Immature natural killer cell (primary cell): Measurements from ENCODE around the gene FANCM. TPM values are rescaled to one million over a fixed set of nuclear protein-coding genes. Genes with fewer than 3 reads are reported as not detected.

Source experiments
- DNase-seq, 3 donors: peaks; one replicate each; pipeline ENCODE4 v3.0.0; 2022; ENCODE audit warnings: mixed read lengths in 1 of 3
- H3K27ac Mint-ChIP-seq, 6 donors: one replicate each; pipeline ENCODE4 v1.8.0; 2020; ENCODE audit warnings: mixed read lengths in 6 of 6, mild to moderate bottlenecking in 5 of 6, inconsistent platforms in 4 of 6, moderate library complexity in 3 of 6
- H3K27me3 Mint-ChIP-seq, 3 donors: one replicate each; pipeline ENCODE4 v1.8.0; 2020 to 2021; ENCODE audit warnings: low read depth in 3 of 3, mild to moderate bottlenecking in 3 of 3, mixed read lengths in 3 of 3, moderate library complexity in 3 of 3, inconsistent platforms in 1 of 3
- H3K36me3 Mint-ChIP-seq, 3 donors: one replicate each; pipeline ENCODE4 v1.8.0; 2020; ENCODE audit warnings: mixed read lengths in 3 of 3, inconsistent platforms in 2 of 3, mild to moderate bottlenecking in 2 of 3
- H3K4me1 Mint-ChIP-seq, 2 donors: one replicate each; pipeline ENCODE4 v1.8.0; 2020; ENCODE audit warnings: inconsistent platforms in 2 of 2, mild to moderate bottlenecking in 2 of 2, mixed read lengths in 2 of 2, moderate library complexity in 1 of 2
- H3K4me3 Mint-ChIP-seq, 5 donors: one replicate each; pipeline ENCODE4 v1.8.0; 2020; ENCODE audit warnings: mild to moderate bottlenecking in 5 of 5, mixed read lengths in 5 of 5, inconsistent platforms in 3 of 5, moderate library complexity in 3 of 5
- H3K9me3 Mint-ChIP-seq, 6 donors: one replicate each; pipeline ENCODE4 v1.8.0; 2020; ENCODE audit warnings: mild to moderate bottlenecking in 6 of 6, mixed read lengths in 6 of 6, inconsistent platforms in 4 of 6, moderate library complexity in 3 of 6
- polyA plus RNA-seq, 3 donors: library from polyadenylated mRNA; unstranded; fragments of 300-500 nt; fragmentation: Illumina TruSeq; gene quantifications; one replicate each; pipeline ENCODE4 v1.2.3, GENCODE V29; 2021

FANCM gene, protein sequence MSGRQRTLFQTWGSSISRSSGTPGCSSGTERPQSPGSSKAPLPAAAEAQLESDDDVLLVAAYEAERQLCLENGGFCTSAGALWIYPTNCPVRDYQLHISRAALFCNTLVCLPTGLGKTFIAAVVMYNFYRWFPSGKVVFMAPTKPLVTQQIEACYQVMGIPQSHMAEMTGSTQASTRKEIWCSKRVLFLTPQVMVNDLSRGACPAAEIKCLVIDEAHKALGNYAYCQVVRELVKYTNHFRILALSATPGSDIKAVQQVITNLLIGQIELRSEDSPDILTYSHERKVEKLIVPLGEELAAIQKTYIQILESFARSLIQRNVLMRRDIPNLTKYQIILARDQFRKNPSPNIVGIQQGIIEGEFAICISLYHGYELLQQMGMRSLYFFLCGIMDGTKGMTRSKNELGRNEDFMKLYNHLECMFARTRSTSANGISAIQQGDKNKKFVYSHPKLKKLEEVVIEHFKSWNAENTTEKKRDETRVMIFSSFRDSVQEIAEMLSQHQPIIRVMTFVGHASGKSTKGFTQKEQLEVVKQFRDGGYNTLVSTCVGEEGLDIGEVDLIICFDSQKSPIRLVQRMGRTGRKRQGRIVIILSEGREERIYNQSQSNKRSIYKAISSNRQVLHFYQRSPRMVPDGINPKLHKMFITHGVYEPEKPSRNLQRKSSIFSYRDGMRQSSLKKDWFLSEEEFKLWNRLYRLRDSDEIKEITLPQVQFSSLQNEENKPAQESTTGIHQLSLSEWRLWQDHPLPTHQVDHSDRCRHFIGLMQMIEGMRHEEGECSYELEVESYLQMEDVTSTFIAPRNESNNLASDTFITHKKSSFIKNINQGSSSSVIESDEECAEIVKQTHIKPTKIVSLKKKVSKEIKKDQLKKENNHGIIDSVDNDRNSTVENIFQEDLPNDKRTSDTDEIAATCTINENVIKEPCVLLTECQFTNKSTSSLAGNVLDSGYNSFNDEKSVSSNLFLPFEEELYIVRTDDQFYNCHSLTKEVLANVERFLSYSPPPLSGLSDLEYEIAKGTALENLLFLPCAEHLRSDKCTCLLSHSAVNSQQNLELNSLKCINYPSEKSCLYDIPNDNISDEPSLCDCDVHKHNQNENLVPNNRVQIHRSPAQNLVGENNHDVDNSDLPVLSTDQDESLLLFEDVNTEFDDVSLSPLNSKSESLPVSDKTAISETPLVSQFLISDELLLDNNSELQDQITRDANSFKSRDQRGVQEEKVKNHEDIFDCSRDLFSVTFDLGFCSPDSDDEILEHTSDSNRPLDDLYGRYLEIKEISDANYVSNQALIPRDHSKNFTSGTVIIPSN (N-terminal part only)
- polyA plus RNA-seq: 1 to 10 TPM; 1.9 to 6.9 (median 3.2) TPM

DNA sequence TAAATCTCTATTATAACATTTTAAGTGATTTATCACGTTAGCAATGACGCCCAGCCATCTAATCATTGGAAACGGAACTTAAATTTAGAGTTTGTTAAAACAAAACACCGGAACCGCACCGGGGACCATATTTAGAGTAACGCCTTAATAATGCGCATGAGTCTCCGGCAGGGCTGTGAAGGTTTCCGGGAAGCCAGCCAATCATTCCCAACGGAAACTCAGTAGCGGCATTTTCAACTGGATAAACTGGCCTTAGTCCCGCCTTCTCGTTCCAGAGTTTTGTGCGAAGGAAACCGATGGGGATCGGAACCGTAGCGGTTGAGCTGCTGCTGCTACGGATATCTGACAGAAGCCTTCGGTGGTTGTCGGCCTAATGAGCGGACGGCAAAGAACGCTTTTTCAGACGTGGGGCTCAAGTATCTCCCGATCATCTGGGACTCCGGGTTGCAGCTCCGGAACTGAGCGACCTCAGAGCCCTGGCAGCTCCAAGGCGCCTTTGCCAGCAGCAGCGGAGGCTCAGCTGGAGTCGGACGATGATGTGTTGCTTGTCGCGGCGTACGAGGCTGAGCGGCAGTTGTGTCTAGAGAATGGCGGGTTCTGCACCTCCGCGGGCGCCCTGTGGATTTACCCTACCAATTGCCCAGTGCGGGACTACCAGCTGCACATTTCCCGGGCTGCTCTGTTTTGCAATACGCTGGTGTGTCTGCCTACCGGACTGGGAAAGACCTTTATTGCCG is at the start of gene FANCM:
TSS of gene FANCM (plus strand) at position 272 of the 737 bp plus-strand sequence. CDS start at position 374, 102 bp downstream.
- Mint-ChIP-seq H3K4me1 (peaks cover 43 to 55% of the 10 kb centered on the region in 2 donors), H3K4me3 (peak within 1 kb of the TSS; percentile 95 to 99 (median 96)), H3K9me3 (no peaks in the 10 kb centered on the region), H3K36me3 (peaks cover 0 to 6% (median 0%) of the 10 kb centered on the region in 3 donors), H3K27me3 (peaks cover 6 to 10% (median 6%) of the 10 kb centered on the region in 3 donors), H3K27ac (peak within 1 kb of the TSS; percentile 95 to 98 (median 96))
- DNase-seq: peak; percentile 88 to 91 (median 90)

DNA sequence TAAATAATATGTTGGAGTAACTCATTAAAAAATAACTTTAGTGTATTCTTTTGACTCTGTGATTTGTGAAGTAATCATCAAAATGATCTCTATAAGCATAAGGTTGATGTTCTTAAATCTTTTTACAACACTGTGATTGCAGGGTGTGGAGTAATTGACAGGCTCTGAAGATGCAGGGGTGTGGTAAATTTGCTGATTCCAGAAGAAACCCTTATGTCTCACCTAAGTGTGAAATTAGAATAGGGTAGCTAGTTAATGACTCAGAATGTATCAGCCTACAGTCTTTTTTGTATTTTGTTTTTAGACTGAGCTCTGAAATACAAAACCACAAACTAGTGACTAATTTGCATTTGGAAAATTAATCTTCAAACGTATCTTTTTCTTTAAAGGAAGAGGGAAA is 45.9 kb upstream of the FANCM start:
- Mint-ChIP-seq H3K27me3 (no peaks in the 10 kb centered on the region), H3K9me3 (no peaks in the 10 kb centered on the region), H3K27ac (peak overlapping the region in 2 of 6 donors; percentile 39 to 53), H3K4me1 (peaks cover 48 to 80% of the 10 kb centered on the region in 2 donors), H3K4me3 (no peak overlapping the region), H3K36me3 (peaks cover 0 to 4% (median under 1%) of the 10 kb centered on the region in 3 donors)
- no peak for DNase-seq

DNA sequence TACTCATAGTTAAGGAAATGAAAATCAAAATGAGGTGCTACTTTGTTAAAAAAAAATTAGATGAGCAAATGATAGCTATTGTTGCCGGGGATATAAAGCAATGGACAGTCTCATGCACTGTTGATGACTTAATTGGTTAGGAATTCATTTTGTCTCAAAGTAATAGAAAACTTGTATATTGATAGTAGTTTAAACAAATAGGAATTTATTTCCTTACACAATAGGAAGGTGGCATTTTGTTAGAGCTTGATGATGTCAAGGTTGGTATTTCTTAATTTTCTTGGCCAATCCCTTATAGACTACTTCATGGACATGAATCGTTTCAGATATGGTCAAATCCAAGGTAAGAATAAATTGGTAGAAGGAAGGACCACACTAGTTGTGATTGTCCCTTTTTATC is 44.0 kb upstream of the FANCM start:
- Mint-ChIP-seq H3K36me3 (peaks cover 5 to 17% (median 9%) of the 10 kb centered on the region in 3 donors), H3K27me3 (peaks cover 0 to 4% (median 0%) of the 10 kb centered on the region in 3 donors), H3K4me1 (peaks cover 33 to 64% of the 10 kb centered on the region in 2 donors), H3K27ac (peak overlapping the region in 1 of 6 donors; percentile 45), H3K9me3 (no peaks in the 10 kb centered on the region), H3K4me3 (no peak overlapping the region)
- DNase-seq: no peak

DNA sequence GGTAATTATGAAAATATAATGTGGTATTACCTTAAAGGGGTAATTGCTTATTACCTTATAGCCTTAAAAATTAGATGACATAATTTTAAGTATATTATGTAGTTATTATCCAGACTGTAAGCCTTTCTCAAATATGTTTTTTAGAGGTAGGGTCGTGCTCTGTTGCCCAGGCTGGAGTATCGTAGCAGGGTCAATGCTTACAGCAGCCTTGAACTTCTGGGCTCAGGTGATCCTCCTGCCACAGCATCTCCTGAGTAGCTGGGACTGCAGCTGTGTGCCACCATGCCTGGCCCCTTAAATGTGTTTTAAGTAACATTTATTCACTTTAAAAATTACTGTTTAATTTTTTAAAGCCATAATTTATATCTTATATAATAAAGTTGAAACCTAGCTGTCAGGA is 41.5 kb upstream of the FANCM start:
- peaks cover 0 to 4% (median 0%) of the 10 kb centered on the region in 3 donors for H3K27me3 Mint-ChIP-seq
- H3K4me3 Mint-ChIP-seq: no peak overlapping the region
- peaks cover 24 to 40% of the 10 kb centered on the region in 2 donors for H3K4me1 Mint-ChIP-seq
- no peak overlapping the region for H3K27ac Mint-ChIP-seq
- no peak for DNase-seq
- H3K36me3 Mint-ChIP-seq: peaks cover 19 to 36% (median 20%) of the 10 kb centered on the region in 3 donors
- no peaks in the 10 kb centered on the region for H3K9me3 Mint-ChIP-seq

DNA sequence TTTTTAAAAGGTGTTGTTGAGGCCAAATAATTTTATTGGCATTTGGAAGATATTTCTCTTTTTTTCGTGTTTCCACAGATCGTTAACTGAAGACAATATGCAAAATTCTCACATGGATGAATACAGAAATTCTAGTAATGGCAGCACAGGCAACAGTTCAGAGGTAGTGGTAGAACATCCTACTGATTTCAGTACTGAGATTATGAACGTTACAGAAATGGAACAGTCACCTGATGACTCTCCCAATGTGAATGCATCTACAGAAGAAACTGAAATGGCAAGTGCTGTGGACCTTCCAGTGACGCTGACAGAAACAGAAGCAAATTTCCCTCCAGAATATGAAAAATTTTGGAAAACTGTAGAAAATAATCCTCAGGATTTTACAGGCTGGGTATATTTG is 40.6 kb upstream of the FANCM start:
- DNase-seq: no peak
- Mint-ChIP-seq H3K27ac (no peak overlapping the region), H3K27me3 (peaks cover 0 to 4% (median 0%) of the 10 kb centered on the region in 3 donors), H3K9me3 (no peaks in the 10 kb centered on the region), H3K4me3 (no peak overlapping the region), H3K4me1 (peaks cover 15 to 31% of the 10 kb centered on the region in 2 donors), H3K36me3 (peaks cover 19 to 40% (median 20%) of the 10 kb centered on the region in 3 donors)

DNA sequence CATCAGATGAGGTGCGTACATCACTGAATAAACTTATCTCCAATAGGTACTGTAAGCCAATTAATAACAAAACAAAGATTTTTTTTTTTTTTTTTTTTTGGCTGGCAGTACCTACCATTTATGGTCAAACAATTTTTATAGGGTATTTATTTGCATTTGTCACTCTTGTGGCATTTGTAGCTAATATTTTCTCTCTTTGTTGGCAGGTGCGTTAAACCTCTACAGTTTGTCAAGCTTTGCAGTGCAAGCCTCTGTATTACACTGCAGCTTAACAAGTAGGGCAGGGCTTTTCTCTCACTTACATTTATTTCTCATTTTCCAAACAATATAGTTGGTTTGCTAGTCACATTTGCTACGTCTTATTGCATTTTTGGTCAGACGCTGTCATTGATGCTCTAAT is 39.5 kb upstream of the FANCM start:
- DNase-seq: no peak

DNA sequence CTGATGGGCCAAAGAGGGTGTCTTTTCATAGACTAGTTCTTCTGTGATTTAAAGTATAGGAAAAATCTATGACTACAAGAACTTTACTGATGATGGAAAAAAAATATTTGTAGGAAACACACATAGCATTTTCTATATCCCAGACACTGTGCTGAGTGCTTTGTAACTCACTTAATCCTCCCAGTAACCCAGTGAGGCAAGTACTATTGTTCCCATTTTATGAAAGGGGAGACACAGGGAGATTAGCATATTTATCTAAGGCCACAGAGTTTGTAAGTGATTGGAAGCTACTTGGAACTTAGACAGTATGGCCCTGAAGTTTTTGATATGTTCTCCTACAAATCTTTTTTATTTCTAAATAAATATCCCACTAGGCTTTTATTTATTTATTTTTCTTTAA is 31.9 kb upstream of the FANCM start:
- Mint-ChIP-seq H3K4me1 (no peaks in the 10 kb centered on the region), H3K27ac (no peak overlapping the region), H3K27me3 (no peaks in the 10 kb centered on the region), H3K9me3 (no peaks in the 10 kb centered on the region), H3K36me3 (peaks cover 24 to 27% (median 27%) of the 10 kb centered on the region in 3 donors), H3K4me3 (no peak overlapping the region)
- DNase-seq: no peak

More for the DNA sequence above, 39.5 kb upstream of the FANCM start:
- Mint-ChIP-seq H3K36me3 (peaks cover 27 to 44% (median 28%) of the 10 kb centered on the region in 3 donors), H3K4me1 (peaks cover 7 to 20% of the 10 kb centered on the region in 2 donors), H3K27ac (no peak overlapping the region), H3K9me3 (no peaks in the 10 kb centered on the region), H3K4me3 (no peak overlapping the region), H3K27me3 (peaks cover 0 to 4% (median 0%) of the 10 kb centered on the region in 3 donors)

DNA sequence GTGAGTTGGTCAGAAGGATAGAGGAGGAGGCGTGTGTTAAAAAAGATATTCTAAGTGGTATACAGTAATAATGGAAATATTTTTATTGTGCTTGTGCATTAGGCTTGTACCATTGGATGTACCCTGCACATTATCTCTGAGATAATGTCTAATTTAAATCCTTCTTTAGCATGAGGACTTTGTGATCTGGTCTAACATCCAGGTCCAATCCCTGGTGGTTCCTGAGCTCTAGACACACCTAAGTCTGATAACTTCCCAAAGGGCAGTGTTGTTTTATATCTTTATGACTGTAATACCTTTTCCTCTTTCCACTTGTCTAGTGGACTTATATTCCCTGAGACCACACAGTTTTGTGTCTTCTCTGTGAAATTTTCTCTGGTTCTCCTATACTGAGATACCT is 31.2 kb upstream of the FANCM start:
- Mint-ChIP-seq H3K9me3 (no peaks in the 10 kb centered on the region), H3K4me3 (no peak overlapping the region), H3K27me3 (no peaks in the 10 kb centered on the region), H3K27ac (peak overlapping the region in 2 of 6 donors; percentile 20 to 43), H3K4me1 (no peaks in the 10 kb centered on the region), H3K36me3 (peaks cover 23 to 27% (median 26%) of the 10 kb centered on the region in 3 donors)
- no peak for DNase-seq

DNA sequence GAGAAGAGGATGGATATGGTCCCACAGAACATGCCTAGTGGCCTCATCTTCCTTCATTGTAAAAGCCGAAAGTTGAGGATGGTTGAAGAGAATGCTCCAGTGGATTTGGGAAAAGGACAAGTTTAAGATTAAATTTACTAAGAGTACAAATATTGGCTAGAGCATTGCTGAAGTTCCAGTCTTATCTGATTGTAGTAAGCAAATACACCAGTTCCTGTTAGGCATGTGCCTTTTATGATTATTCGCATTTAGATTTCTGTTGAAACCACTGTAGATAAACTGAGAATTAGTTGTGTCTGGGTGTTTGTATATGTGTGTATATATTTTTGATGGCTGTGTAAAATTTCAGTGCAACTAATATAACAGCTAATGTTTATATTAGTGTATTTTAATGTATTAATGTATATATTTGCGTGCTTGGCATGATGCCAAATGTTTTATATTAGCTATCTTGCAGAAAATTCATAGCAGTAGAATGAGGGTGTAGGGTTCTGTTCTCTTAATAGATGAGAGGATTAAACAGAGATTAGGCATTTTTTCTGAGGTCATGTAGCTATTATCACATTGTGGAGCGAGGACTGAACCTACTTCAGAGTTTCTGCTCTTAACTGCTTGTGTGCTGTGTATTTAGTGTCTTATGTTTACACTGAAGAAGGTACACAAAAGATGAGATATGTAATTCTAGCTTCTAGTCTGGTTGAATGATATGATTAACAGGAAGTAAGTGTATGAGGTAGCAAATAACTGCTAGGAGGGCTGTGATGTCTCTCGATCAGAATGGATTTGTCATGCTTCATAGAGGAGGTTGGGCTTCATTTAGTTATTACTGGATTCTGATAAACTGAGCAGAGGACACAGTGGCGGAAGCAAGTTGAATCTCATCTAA is 22.6 kb upstream of the FANCM start:
- H3K27ac Mint-ChIP-seq: peak overlapping the region in 4 of 6 donors; percentile 9 to 47 (median 14)
- no peaks in the 10 kb centered on the region for H3K4me1 Mint-ChIP-seq
- H3K36me3 Mint-ChIP-seq: peaks cover 8 to 43% (median 26%) of the 10 kb centered on the region in 3 donors
- no peaks in the 10 kb centered on the region for H3K9me3 Mint-ChIP-seq
- no peak for DNase-seq
- no peaks in the 10 kb centered on the region for H3K27me3 Mint-ChIP-seq
- H3K4me3 Mint-ChIP-seq: no peak overlapping the region

DNA sequence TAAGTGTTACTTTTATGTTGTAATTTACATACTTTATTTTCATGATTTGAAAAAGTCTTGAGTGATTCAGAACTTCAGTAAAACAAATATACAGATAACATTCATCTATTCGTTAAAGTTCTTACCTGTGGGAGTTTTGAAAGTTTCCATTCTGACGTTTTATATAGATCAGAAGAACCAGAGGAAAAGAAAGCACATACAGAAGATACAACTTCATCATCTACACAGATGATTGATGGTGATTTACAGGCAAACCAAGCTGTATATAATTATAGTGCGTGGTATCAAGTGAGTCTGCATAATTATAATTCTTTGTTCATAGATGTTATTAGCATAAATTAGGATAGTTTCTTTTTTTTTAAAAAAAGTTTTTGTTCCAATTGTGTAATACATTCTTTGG is 21.4 kb upstream of the FANCM start:
- Mint-ChIP-seq H3K27ac (no peak overlapping the region), H3K4me1 (no peaks in the 10 kb centered on the region), H3K4me3 (no peak overlapping the region), H3K27me3 (no peaks in the 10 kb centered on the region), H3K9me3 (no peaks in the 10 kb centered on the region), H3K36me3 (peaks cover 0 to 45% (median 33%) of the 10 kb centered on the region in 3 donors)
- DNase-seq: no peak

DNA sequence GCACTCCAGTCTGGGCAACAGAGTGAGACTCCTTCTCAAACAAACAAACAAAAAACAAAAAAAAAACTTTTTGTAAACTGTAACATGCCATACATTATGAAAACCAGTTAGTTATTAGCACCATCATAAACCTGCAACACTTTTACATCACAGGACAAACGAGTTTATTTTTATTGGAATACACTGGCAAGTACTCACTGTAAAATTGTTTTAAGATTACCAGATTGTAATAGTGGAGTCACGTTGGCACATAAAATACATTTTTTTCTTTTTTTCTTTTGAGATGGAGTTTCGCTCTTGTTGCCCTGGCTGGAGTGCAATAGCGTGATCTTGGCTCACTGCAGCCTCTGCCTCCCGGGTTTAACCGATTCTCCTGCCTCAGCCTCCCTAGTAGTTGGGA is 17.1 kb upstream of the FANCM start:
- Mint-ChIP-seq H3K9me3 (no peaks in the 10 kb centered on the region), H3K4me3 (no peak overlapping the region)

DNA sequence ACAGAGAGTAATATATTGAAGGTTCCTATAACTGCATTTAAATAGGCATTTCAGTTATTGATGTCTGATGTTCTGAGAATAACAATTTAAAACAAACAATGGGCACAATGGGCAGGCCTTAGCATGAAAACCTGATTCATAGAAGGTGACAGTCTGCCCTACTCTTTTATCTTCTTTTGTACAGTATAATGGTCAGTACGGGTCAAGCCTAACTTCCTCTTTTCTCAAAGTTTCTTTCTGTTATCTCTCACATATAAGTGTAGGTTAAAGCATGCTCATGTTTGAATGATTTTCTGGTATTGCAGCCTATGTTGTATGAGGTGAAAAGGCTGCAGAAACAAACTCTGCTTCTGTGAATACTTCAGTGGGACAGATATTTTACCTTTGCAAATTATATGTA is 15.6 kb upstream of the FANCM start:
- no peak overlapping the region for H3K4me3 Mint-ChIP-seq
- H3K27me3 Mint-ChIP-seq: no peaks in the 10 kb centered on the region
- no peak overlapping the region for H3K27ac Mint-ChIP-seq
- no peak for DNase-seq
- H3K4me1 Mint-ChIP-seq: no peaks in the 10 kb centered on the region
- no peaks in the 10 kb centered on the region for H3K9me3 Mint-ChIP-seq
- peaks cover 16 to 43% (median 29%) of the 10 kb centered on the region in 3 donors for H3K36me3 Mint-ChIP-seq

More for the DNA sequence above, 17.1 kb upstream of the FANCM start:
- Mint-ChIP-seq H3K4me1 (no peaks in the 10 kb centered on the region), H3K36me3 (peaks cover 12 to 41% (median 32%) of the 10 kb centered on the region in 3 donors), H3K27me3 (no peaks in the 10 kb centered on the region), H3K27ac (no peak overlapping the region)
- no peak for DNase-seq
